ENCODE measurements around the gene FSD1L.

- TF ChIP-seq, protein P1, sequence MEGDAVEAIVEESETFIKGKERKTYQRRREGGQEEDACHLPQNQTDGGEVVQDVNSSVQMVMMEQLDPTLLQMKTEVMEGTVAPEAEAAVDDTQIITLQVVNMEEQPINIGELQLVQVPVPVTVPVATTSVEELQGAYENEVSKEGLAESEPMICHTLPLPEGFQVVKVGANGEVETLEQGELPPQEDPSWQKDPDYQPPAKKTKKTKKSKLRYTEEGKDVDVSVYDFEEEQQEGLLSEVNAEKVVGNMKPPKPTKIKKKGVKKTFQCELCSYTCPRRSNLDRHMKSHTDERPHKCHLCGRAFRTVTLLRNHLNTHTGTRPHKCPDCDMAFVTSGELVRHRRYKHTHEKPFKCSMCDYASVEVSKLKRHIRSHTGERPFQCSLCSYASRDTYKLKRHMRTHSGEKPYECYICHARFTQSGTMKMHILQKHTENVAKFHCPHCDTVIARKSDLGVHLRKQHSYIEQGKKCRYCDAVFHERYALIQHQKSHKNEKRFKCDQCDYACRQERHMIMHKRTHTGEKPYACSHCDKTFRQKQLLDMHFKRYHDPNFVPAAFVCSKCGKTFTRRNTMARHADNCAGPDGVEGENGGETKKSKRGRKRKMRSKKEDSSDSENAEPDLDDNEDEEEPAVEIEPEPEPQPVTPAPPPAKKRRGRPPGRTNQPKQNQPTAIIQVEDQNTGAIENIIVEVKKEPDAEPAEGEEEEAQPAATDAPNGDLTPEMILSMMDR (IDR thresholded peaks at IDR 0.05; ENCODE audit: insufficient read depth, low read length, poor library complexity, severe bottlenecking) = no peak
- no peak for TF ChIP-seq EZH2phosphoT487 (conservative IDR thresholded peaks at IDR 0.05; ENCODE audit: low read length)
Measured at GRCh38 chr9:105441616-105442160, 6.1 kb upstream of the FSD1L start.
